ENCODE data around the gene C3orf80.

GRCh38 chr3:160192310-160193029 is 32.8 kb upstream of the C3orf80 start:
- TF ChIP-seq CTCF (IDR thresholded peaks at IDR 0.05 in 8 of 11, conservative IDR thresholded peaks at IDR 0.05 in 3 of 11), result no peak
- no peak for TF ChIP-seq POLR2A (IDR thresholded peaks at IDR 0.05)
- TF ChIP-seq POLR2AphosphoS5 (IDR thresholded peaks at IDR 0.05), result no peak

All from spleen (tissue), 7 donors.